Measurements from ENCODE around the gene APBB2. TPM values are rescaled to one million over a fixed set of nuclear protein-coding genes. Genes with fewer than 3 reads are reported as not detected.

The APBB2 gene
- 41.5 and 75.8 TPM in 2 replicates for total RNA-seq (ENCODE audit: low replicate concordance)

GRCh38 chr4:41214136-41214824 lies at the start of gene APBB2:
APBB2 (minus strand) TSS chr4:41214542; CDS start chr4:41033254, 181,288 bp downstream.
- TF ChIP-seq, protein P1, sequence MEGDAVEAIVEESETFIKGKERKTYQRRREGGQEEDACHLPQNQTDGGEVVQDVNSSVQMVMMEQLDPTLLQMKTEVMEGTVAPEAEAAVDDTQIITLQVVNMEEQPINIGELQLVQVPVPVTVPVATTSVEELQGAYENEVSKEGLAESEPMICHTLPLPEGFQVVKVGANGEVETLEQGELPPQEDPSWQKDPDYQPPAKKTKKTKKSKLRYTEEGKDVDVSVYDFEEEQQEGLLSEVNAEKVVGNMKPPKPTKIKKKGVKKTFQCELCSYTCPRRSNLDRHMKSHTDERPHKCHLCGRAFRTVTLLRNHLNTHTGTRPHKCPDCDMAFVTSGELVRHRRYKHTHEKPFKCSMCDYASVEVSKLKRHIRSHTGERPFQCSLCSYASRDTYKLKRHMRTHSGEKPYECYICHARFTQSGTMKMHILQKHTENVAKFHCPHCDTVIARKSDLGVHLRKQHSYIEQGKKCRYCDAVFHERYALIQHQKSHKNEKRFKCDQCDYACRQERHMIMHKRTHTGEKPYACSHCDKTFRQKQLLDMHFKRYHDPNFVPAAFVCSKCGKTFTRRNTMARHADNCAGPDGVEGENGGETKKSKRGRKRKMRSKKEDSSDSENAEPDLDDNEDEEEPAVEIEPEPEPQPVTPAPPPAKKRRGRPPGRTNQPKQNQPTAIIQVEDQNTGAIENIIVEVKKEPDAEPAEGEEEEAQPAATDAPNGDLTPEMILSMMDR (IDR thresholded peaks at IDR 0.05; ENCODE audit: insufficient read depth, low read length) = peak; percentile 79

DNA sequence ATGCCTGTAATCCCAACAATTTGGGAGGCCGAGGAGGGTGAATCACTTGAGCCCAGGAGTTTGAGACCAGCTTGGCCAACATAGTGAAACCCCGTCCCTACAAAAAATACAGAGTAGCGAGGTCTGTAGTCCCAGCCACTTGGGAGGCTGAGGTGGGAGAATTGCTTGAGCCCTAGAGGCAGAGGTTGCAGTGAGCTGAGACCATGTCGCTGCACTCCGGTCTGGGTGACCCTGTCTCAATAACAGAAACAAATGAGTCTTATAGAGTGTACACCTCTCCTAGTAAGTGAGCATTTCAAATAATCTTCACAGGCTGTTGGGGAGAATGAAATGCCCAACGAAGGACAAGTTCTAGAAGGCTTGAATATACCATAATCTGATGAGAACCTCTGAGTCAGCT lies 47.9 kb upstream of the APBB2 start:
- TF ChIP-seq, protein P1 (IDR thresholded peaks at IDR 0.05; ENCODE audit: insufficient read depth, low read length) = no peak
- H3K4me3 ChIP-seq (ENCODE audit: low read depth, low read length) = no peak overlapping the region
- DNase-seq (ENCODE audit: low read depth) = no peak

More at GRCh38 chr4:41214136-41214824, at the start of gene APBB2:
- DNase-seq (ENCODE audit: low read depth) = peak; percentile 95
- H3K4me3 ChIP-seq (ENCODE audit: low read depth, low read length) = peak within 1 kb of the TSS; percentile 96

DNA sequence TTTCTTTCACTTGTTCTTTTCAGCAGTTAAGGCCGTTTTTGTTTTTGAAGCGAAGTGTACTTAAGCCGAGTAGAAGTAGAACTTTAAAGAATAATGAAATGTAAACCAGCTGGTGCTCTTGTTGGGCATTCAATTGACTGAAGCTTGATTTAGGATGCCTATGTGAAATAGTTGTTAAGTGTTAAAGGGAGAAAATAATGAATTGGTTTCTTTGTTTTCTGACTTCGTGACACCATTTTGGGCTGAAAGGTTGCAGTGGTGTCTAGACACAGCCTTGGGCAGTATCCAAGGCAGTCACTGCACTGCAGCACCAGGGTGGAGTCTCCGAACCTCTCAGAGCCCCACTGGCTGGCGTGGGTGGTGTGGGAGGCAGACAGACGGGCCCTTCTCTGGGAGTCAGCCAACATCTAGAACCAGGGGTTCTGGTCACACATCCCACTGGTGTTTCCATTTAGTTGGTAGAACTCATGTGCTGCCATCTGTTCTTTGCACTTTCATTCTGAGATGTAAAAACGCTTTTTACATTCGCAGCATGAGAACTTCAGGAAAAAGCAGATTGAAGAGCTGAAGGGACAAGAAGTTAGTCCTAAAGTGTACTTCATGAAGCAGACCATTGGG lies 45.9 kb upstream of the APBB2 start:
- no peak overlapping the region for H3K4me3 ChIP-seq (ENCODE audit: low read depth, low read length)
- TF ChIP-seq, protein P1 (IDR thresholded peaks at IDR 0.05; ENCODE audit: insufficient read depth, low read length) = no peak
- no peak for DNase-seq (ENCODE audit: low read depth)

- peak overlapping the region; percentile 11 for H3K4me3 ChIP-seq (ENCODE audit: low read depth, low read length)
- TF ChIP-seq, protein P1 (IDR thresholded peaks at IDR 0.05; ENCODE audit: insufficient read depth, low read length) = peak; percentile 53
These were observed 44.4 kb upstream of the APBB2 start for GRCh38 chr4:41258783-41259182.

GRCh38 chr4:41257906-41258305 lies 43.6 kb upstream of the APBB2 start:
- TF ChIP-seq, protein P1 (IDR thresholded peaks at IDR 0.05; ENCODE audit: insufficient read depth, low read length) = no peak
- DNase-seq (ENCODE audit: low read depth) = peak; percentile 3
- H3K4me3 ChIP-seq (ENCODE audit: low read depth, low read length) = peak overlapping the region; percentile 74

More at GRCh38 chr4:41258783-41259182, 44.4 kb upstream of the APBB2 start:
- peak; percentile 70 for DNase-seq (ENCODE audit: low read depth)

- TF ChIP-seq, protein P1 (IDR thresholded peaks at IDR 0.05; ENCODE audit: insufficient read depth, low read length) = no peak
- peak; percentile 38 for DNase-seq (ENCODE audit: low read depth)
- H3K4me3 ChIP-seq (ENCODE audit: low read depth, low read length) = peak overlapping the region; percentile 74
These were observed 43.0 kb upstream of the APBB2 start for GRCh38 chr4:41257257-41257901.

Measured in fibroblast of the aortic adventitia (primary cell).